T-helper 17 cell (primary cell): ENCODE data around the gene SOX13. TPM values are rescaled to one million over a fixed set of nuclear protein-coding genes. Genes with fewer than 3 reads are reported as not detected.

Source experiments
- ATAC-seq: fragments of 150-1000 bp; cut with Tn5 transposase; 2 replicates; pipeline ENCODE4 v1.10.0; 2021; ENCODE audit warnings: mild to moderate bottlenecking, moderate library complexity
- DNase-seq, 3 donors: peaks; one replicate each; pipeline versions ENCODE4 v3.0.0 to v3.0.0-alpha.2; 2020 to 2021
- H3K9me3 ChIP-seq: one replicate; pipeline ENCODE4 v1.7.0; 2013; ENCODE audit warnings: low read length, mild to moderate bottlenecking; ENCODE audit not compliant: control insufficient read depth, poor library complexity, severe bottlenecking
- H3K27ac Mint-ChIP-seq: one replicate; pipeline ENCODE4 v1.8.0; 2022; ENCODE audit warnings: mild to moderate bottlenecking, moderate library complexity, mixed read lengths
- H3K27me3 Mint-ChIP-seq: one replicate; pipeline ENCODE4 v1.8.0; 2022; ENCODE audit warnings: mixed read lengths
- H3K36me3 Mint-ChIP-seq: one replicate; pipeline ENCODE4 v1.8.0; 2022; ENCODE audit warnings: low read depth, mixed read lengths
- H3K4me1 Mint-ChIP-seq: one replicate; pipeline ENCODE4 v1.8.0; 2022; ENCODE audit warnings: mild to moderate bottlenecking, mixed read lengths
- H3K4me3 Mint-ChIP-seq: one replicate; pipeline ENCODE4 v1.8.0; 2022; ENCODE audit warnings: mild to moderate bottlenecking, moderate library complexity, mixed read lengths
- total RNA-seq, 4 donors: library from RNA in 2 of 4; stranded (reverse) in 2 of 4; gene quantifications; one replicate each; pipeline ENCODE4 v1.2.3 and lab custom pipeline; 2022 to 2026

The SOX13 gene
- total RNA-seq, 2 donors from 2014 or later = 1.3 to 6.3 TPM

- H3K36me3 Mint-ChIP-seq = no peaks in the 10 kb centered on the region
- ATAC-seq (no peak), DNase-seq (no peak)
- no peak overlapping the region for H3K27ac Mint-ChIP-seq
- H3K27me3 Mint-ChIP-seq = peaks cover 5% of the 10 kb centered on the region
- no peaks in the 10 kb centered on the region for H3K9me3 ChIP-seq
- peaks cover 3% of the 10 kb centered on the region for H3K4me1 Mint-ChIP-seq
- H3K4me3 Mint-ChIP-seq = no peak overlapping the region
Measured at GRCh38 chr1:204110894-204111633, 38.1 kb downstream of the SOX13 start.

- H3K9me3 ChIP-seq = no peaks in the 10 kb centered on the region
- Mint-ChIP-seq H3K4me1 (peaks cover 3% of the 10 kb centered on the region), H3K36me3 (no peaks in the 10 kb centered on the region), H3K4me3 (no peak overlapping the region), H3K27me3 (peaks cover 5% of the 10 kb centered on the region), H3K27ac (no peak overlapping the region)
- ATAC-seq (no peak), DNase-seq (no peak)
Measured at GRCh38 chr1:204112876-204113730, 40.2 kb downstream of the SOX13 start.

GRCh38 chr1:204113896-204114295, 41.0 kb downstream of the SOX13 start:
- H3K27ac Mint-ChIP-seq = peak overlapping the region; percentile 56
- peaks cover 4% of the 10 kb centered on the region for H3K27me3 Mint-ChIP-seq
- H3K4me1 Mint-ChIP-seq = peaks cover 3% of the 10 kb centered on the region
- DNase-seq = no peak
- no peak for ATAC-seq
- H3K36me3 Mint-ChIP-seq = no peaks in the 10 kb centered on the region
- no peak overlapping the region for H3K4me3 Mint-ChIP-seq
- no peaks in the 10 kb centered on the region for H3K9me3 ChIP-seq

GRCh38 chr1:204114606-204115005, 41.7 kb downstream of the SOX13 start:
- no peaks in the 10 kb centered on the region for H3K27me3 Mint-ChIP-seq
- no peak for DNase-seq
- H3K4me1 Mint-ChIP-seq = no peaks in the 10 kb centered on the region
- no peaks in the 10 kb centered on the region for H3K9me3 ChIP-seq
- peak overlapping the region; percentile 56 for H3K27ac Mint-ChIP-seq
- ATAC-seq = no peak
- H3K4me3 Mint-ChIP-seq = no peak overlapping the region
- no peaks in the 10 kb centered on the region for H3K36me3 Mint-ChIP-seq

GRCh38 chr1:204115116-204115515, 42.2 kb downstream of the SOX13 start:
- no peak for DNase-seq
- no peak for ATAC-seq
- no peak overlapping the region for H3K4me3 Mint-ChIP-seq
- no peaks in the 10 kb centered on the region for H3K9me3 ChIP-seq
- H3K4me1 Mint-ChIP-seq = no peaks in the 10 kb centered on the region
- peak overlapping the region; percentile 56 for H3K27ac Mint-ChIP-seq
- no peaks in the 10 kb centered on the region for H3K36me3 Mint-ChIP-seq
- H3K27me3 Mint-ChIP-seq = no peaks in the 10 kb centered on the region

- H3K9me3 ChIP-seq = no peaks in the 10 kb centered on the region
- no peaks in the 10 kb centered on the region for H3K36me3 Mint-ChIP-seq
- H3K27me3 Mint-ChIP-seq = no peaks in the 10 kb centered on the region
- DNase-seq = no peak
- H3K4me1 Mint-ChIP-seq = no peaks in the 10 kb centered on the region
- H3K4me3 Mint-ChIP-seq = no peak overlapping the region
- no peak overlapping the region for H3K27ac Mint-ChIP-seq
- no peak for ATAC-seq
Measured at GRCh38 chr1:204116539-204116938, 43.6 kb downstream of the SOX13 start.

GRCh38 chr1:204121840-204122555, 49.1 kb downstream of the SOX13 start:
- no peak overlapping the region for H3K4me3 Mint-ChIP-seq
- no peak overlapping the region for H3K27ac Mint-ChIP-seq
- no peak for ATAC-seq
- H3K36me3 Mint-ChIP-seq = no peaks in the 10 kb centered on the region
- H3K4me1 Mint-ChIP-seq = no peaks in the 10 kb centered on the region
- no peak for DNase-seq
- H3K27me3 Mint-ChIP-seq = no peaks in the 10 kb centered on the region
- no peaks in the 10 kb centered on the region for H3K9me3 ChIP-seq

- DNase-seq (no peak), ATAC-seq (no peak)
- no peaks in the 10 kb centered on the region for H3K36me3 Mint-ChIP-seq
- H3K4me1 Mint-ChIP-seq = no peaks in the 10 kb centered on the region
- H3K4me3 Mint-ChIP-seq = no peak overlapping the region
- no peaks in the 10 kb centered on the region for H3K27me3 Mint-ChIP-seq
- H3K9me3 ChIP-seq = no peaks in the 10 kb centered on the region
- no peak overlapping the region for H3K27ac Mint-ChIP-seq
Measured at GRCh38 chr1:204123376-204123775, 50.5 kb downstream of the SOX13 start.

GRCh38 chr1:204124639-204125038, 51.7 kb downstream of the SOX13 start:
- no peak overlapping the region for H3K27ac Mint-ChIP-seq

GRCh38 chr1:204125759-204126351, 52.9 kb downstream of the SOX13 start:
- Mint-ChIP-seq H3K36me3 (no peaks in the 10 kb centered on the region), H3K4me3 (no peak overlapping the region), H3K27ac (no peak overlapping the region), H3K4me1 (peaks cover 4% of the 10 kb centered on the region), H3K27me3 (no peaks in the 10 kb centered on the region)
- no peaks in the 10 kb centered on the region for H3K9me3 ChIP-seq
- no peak for DNase-seq
- ATAC-seq = no peak

More at GRCh38 chr1:204124639-204125038, 51.7 kb downstream of the SOX13 start:
- Mint-ChIP-seq H3K4me3 (no peak overlapping the region), H3K36me3 (no peaks in the 10 kb centered on the region), H3K4me1 (peaks cover 4% of the 10 kb centered on the region), H3K27me3 (no peaks in the 10 kb centered on the region)
- no peak for ATAC-seq
- no peaks in the 10 kb centered on the region for H3K9me3 ChIP-seq
- DNase-seq = no peak

- peaks cover 4% of the 10 kb centered on the region for H3K4me1 Mint-ChIP-seq
- peak overlapping the region; percentile 21 for H3K27ac Mint-ChIP-seq
- DNase-seq (no peak), ATAC-seq (no peak)
- no peaks in the 10 kb centered on the region for H3K36me3 Mint-ChIP-seq
- no peak overlapping the region for H3K4me3 Mint-ChIP-seq
- no peaks in the 10 kb centered on the region for H3K9me3 ChIP-seq
- H3K27me3 Mint-ChIP-seq = no peaks in the 10 kb centered on the region
Measured at GRCh38 chr1:204126386-204126785, 53.5 kb downstream of the SOX13 start.

- H3K36me3 Mint-ChIP-seq = no peaks in the 10 kb centered on the region
- no peaks in the 10 kb centered on the region for H3K9me3 ChIP-seq
- ATAC-seq (no peak), DNase-seq (no peak)
- H3K27ac Mint-ChIP-seq = peak overlapping the region; percentile 21
- H3K4me3 Mint-ChIP-seq = no peak overlapping the region
- peaks cover 4% of the 10 kb centered on the region for H3K4me1 Mint-ChIP-seq
- H3K27me3 Mint-ChIP-seq = no peaks in the 10 kb centered on the region
Measured at GRCh38 chr1:204126956-204127355, 54.0 kb downstream of the SOX13 start.
